Measurements from ENCODE around the gene NAA10. TPM values are rescaled to one million over a fixed set of nuclear protein-coding genes. Genes with fewer than 3 reads are reported as not detected.

The NAA10 gene
- total and polyA plus RNA-seq, 4 experiments from 2014 or later: 57.6 to 96.3 (median 91.9) TPM

DNA sequence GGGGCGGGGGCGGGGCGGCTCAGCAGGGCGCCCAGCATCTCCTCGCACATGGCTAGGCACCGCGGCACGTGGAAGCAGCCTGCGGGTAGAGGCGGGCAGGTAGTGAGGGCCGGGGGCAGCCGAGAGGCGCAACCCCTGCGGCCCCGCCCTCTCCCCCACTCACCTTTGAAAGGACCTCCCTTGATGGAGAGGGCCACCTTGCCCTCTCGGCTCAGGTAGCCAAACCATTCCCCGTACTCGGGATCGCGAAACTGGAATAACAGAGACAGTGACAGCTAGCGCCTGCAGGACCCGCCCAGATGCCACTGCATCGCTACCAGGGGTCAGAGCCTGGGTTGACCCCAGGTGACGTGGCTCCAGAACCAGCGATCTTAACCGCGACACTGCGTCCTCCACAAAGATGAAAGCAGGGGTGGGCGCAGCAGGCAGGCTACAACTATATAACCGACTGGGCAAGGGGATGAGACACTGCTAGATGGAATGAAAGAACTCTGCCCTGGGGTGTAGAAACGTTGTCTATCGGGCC, 552 bp upstream of the NAA10 start:
- Mint-ChIP-seq H3K4me1 (peaks cover 8 to 31% (median 22%) of the 10 kb centered on the region in 4 donors), H3K36me3 (peaks cover 5 to 10% of the 10 kb centered on the region in 2 donors), H3K27ac (peak overlapping the region in 6 of 7 donors; percentile 57 to 77 (median 72)), H3K9me3 (peaks cover 0 to 3% (median 0%) of the 10 kb centered on the region in 8 donors), H3K4me3 (peak overlapping the region; percentile 69 to 80 (median 76)), H3K27me3 (no peaks in the 10 kb centered on the region)
- Histone ChIP-seq H3K36me3 (ENCODE audit: insufficient read depth, low read length) (peaks cover 4% of the 10 kb centered on the region), H3K4me1 (ENCODE audit: insufficient read depth, low read length) (peaks cover 5% of the 10 kb centered on the region), H3K27me3 (ENCODE audit: insufficient read depth, low read length) (no peaks in the 10 kb centered on the region), H3K27ac (ENCODE audit: low read depth, low read length) (no peak overlapping the region), H3K9me3 (ENCODE audit: control insufficient read depth in 1 of 2, low read length in 2 of 2) (no peaks in the 10 kb centered on the region), H3K4me3 (ENCODE audit: low read length in 2 of 2) (peak overlapping the region in 1 of 2 donors; percentile 28)
- intact Hi-C loops (cut with micrococcal nuclease): no loop called here
- ChIA-PET CTCF (ENCODE audit: partially characterized antibody) (interaction anchor here (2.1 to 14.9 kb wide), 3 partner anchors 8 to 11 kb away, joined by 5 to 290 read pairs (median 34); partner anchors contain the start of gene RENBP), POLR2A (ENCODE audit: partially characterized antibody) (interaction anchor here (0.9 to 21.2 kb wide), 4 partner anchors 8 to 195 kb away, joined by 3 to 447 read pairs (median 228); partner anchors contain the start of genes ARHGAP4, NAA10 and RENBP)
- no peak for DNase-seq

DNA sequence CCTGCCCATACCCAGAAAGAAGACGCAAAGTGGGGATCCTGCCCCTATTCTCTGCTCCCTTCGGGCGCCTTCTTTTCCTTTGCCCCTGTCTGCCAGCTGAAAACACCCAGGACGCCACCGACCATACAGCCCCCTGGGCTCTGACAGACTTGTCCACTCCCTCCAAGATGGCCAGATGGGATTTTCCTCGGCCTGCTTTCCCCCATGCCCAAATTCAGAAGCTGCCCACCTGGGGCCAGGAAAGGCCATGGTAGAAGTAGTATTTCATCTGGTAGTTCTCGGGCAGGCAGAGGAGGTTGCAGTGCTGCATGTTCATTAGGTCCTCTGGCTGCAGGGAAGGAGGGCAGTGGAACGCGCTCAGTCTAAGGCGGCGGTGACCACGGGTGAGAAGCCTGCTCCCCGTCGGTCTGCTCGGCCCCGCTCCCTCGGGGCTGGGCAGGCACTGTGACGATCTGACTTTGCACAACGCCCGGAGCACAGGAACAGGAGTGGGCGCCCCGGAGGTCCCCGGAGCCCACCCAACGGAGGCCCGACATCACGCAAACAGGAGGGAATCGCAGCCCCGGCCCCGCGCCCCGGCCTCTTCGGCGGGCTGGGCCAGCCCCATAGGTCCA, 582 bp downstream of the NAA10 start:
- intact Hi-C loops (cut with micrococcal nuclease): loop anchor here (1.0 kb wide), 1 partner anchor 9 kb away; no protein-coding TSS in a partner anchor

GRCh38 chrX:153933748-153934147, 1.1 kb downstream of the NAA10 start:
- Histone ChIP-seq H3K27ac (ENCODE audit: low read depth, low read length) (peak overlapping the region; percentile 51), H3K9me3 (ENCODE audit: control insufficient read depth in 1 of 2, low read length in 2 of 2) (no peaks in the 10 kb centered on the region), H3K4me3 (ENCODE audit: low read length in 2 of 2) (peak overlapping the region; percentile 17 to 38), H3K4me1 (ENCODE audit: insufficient read depth, low read length) (peaks cover 15% of the 10 kb centered on the region), H3K36me3 (ENCODE audit: insufficient read depth, low read length) (peaks cover 4% of the 10 kb centered on the region), H3K27me3 (ENCODE audit: insufficient read depth, low read length) (no peaks in the 10 kb centered on the region)
- ChIA-PET POLR2A (ENCODE audit: partially characterized antibody) (interaction anchor here (0.6 to 21.2 kb wide), 7 partner anchors 7 to 465 kb away, joined by 3 to 447 read pairs (median 9); partner anchors contain the start of genes ARHGAP4, HCFC1, IRAK1 and NAA10), CTCF (ENCODE audit: partially characterized antibody) (interaction anchor here (5.1 to 14.9 kb wide), 2 partner anchors 10 to 13 kb away, joined by 34 to 290 read pairs; partner anchors contain the start of gene RENBP)
- H3K27ac Mint-ChIP-seq: peak overlapping the region; percentile 72 to 90 (median 81)
- intact Hi-C loops (cut with micrococcal nuclease): loop anchor here (1.0 kb wide), 1 partner anchor 8 kb away; no protein-coding TSS in a partner anchor
- H3K4me1 Mint-ChIP-seq: peaks cover 10 to 38% (median 28%) of the 10 kb centered on the region in 4 donors
- DNase-seq: no peak
- H3K36me3 Mint-ChIP-seq: peaks cover 5 to 13% of the 10 kb centered on the region in 2 donors
- peaks cover 0 to 3% (median 0%) of the 10 kb centered on the region in 8 donors for H3K9me3 Mint-ChIP-seq
- peak overlapping the region; percentile 84 to 91 (median 90) for H3K4me3 Mint-ChIP-seq
- no peaks in the 10 kb centered on the region for H3K27me3 Mint-ChIP-seq

More for the DNA sequence above, 582 bp downstream of the NAA10 start:
- peaks cover 8 to 33% (median 25%) of the 10 kb centered on the region in 4 donors for H3K4me1 Mint-ChIP-seq
- Histone ChIP-seq H3K9me3 (ENCODE audit: control insufficient read depth in 1 of 2, low read length in 2 of 2) (no peaks in the 10 kb centered on the region), H3K27me3 (ENCODE audit: insufficient read depth, low read length) (no peaks in the 10 kb centered on the region), H3K4me3 (ENCODE audit: low read length in 2 of 2) (peak overlapping the region; percentile 17 to 38), H3K36me3 (ENCODE audit: insufficient read depth, low read length) (peaks cover 4% of the 10 kb centered on the region), H3K4me1 (ENCODE audit: insufficient read depth, low read length) (peaks cover 10% of the 10 kb centered on the region), H3K27ac (ENCODE audit: low read depth, low read length) (peak overlapping the region; percentile 51)
- ChIA-PET CTCF (ENCODE audit: partially characterized antibody) (interaction anchor here (5.1 to 14.9 kb wide), 2 partner anchors 10 to 12 kb away, joined by 34 to 290 read pairs; partner anchors contain the start of gene RENBP), POLR2A (ENCODE audit: partially characterized antibody) (interaction anchor here (0.6 to 21.2 kb wide), 7 partner anchors 7 to 464 kb away, joined by 3 to 447 read pairs (median 9); partner anchors contain the start of genes ARHGAP4, HCFC1, IRAK1 and NAA10)
- peak overlapping the region; percentile 72 to 90 (median 81) for H3K27ac Mint-ChIP-seq
- no peaks in the 10 kb centered on the region for H3K27me3 Mint-ChIP-seq
- peak overlapping the region; percentile 84 to 91 (median 90) for H3K4me3 Mint-ChIP-seq
- DNase-seq: no peak
- peaks cover 0 to 3% (median 0%) of the 10 kb centered on the region in 8 donors for H3K9me3 Mint-ChIP-seq
- H3K36me3 Mint-ChIP-seq: peaks cover 5 to 10% of the 10 kb centered on the region in 2 donors

DNA sequence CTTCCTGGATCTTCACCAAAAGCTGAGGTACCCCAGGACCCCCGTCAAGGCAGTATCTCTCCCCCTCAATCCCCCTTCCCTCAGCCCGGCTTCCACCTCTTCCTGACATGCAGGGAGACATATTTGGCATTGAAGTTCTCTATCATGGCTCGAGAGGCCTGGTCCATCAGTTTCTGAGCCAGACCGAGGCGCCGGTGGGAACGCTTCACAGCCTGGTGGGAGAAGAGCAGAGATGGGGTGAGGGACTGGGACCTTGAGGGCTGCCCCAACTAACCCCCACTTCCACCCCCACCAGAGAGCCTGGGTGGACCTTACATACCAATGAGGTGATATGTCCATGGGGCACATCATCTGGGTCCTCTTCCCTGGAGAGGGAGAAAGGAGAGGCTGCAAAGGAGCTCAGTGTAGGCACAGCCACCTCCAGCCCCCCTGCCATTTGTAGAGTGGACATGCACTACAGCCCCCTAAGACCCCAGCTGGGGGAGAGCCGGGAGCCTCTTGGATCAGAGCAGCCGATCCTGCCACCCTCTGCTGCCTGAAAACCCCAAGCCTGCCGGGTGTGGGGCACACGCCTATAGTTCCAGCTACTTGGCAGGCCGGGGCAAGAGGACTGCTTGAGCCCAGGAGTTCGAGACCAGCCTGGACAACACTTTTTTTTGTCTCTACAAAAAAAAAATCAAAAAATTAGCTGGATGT, 2.5 kb downstream of the NAA10 start:
- peaks cover 4% of the 10 kb centered on the region for H3K36me3 ChIP-seq (ENCODE audit: insufficient read depth, low read length)
- H3K4me3 ChIP-seq (ENCODE audit: low read length in 2 of 2): no peak overlapping the region
- CTCF ChIA-PET (ENCODE audit: partially characterized antibody): interaction anchor here (5.1 to 14.9 kb wide), 2 partner anchors 8 to 14 kb away, joined by 34 to 290 read pairs; partner anchors contain the start of gene RENBP
- Mint-ChIP-seq H3K9me3 (peaks cover 0 to 3% (median 0%) of the 10 kb centered on the region in 8 donors), H3K36me3 (peaks cover 5 to 16% of the 10 kb centered on the region in 2 donors), H3K4me3 (no peak overlapping the region), H3K27me3 (no peaks in the 10 kb centered on the region), H3K27ac (peak overlapping the region in 2 of 7 donors; percentile 57 to 75), H3K4me1 (peaks cover 9 to 48% (median 35%) of the 10 kb centered on the region in 4 donors)
- H3K27ac ChIP-seq (ENCODE audit: low read depth, low read length): no peak overlapping the region
- POLR2A ChIA-PET (ENCODE audit: partially characterized antibody): interaction anchor here (0.8 to 20.6 kb wide), 3 partner anchors 11 to 36 kb away, joined by 3 to 447 read pairs (median 3); partner anchors contain the start of genes NAA10 and RENBP
- DNase-seq: no peak
- intact Hi-C loops (cut with micrococcal nuclease): no loop called here
- H3K27me3 ChIP-seq (ENCODE audit: insufficient read depth, low read length): no peaks in the 10 kb centered on the region
- peaks cover 15% of the 10 kb centered on the region for H3K4me1 ChIP-seq (ENCODE audit: insufficient read depth, low read length)
- no peaks in the 10 kb centered on the region for H3K9me3 ChIP-seq (ENCODE audit: control insufficient read depth in 1 of 2, low read length in 2 of 2)

- POLR2A ChIA-PET (ENCODE audit: partially characterized antibody): interaction anchor here (0.9 to 20.6 kb wide), 2 partner anchors 12 to 26 kb away, joined by 3 to 447 read pairs; partner anchors contain the start of genes NAA10 and RENBP
- Histone ChIP-seq H3K4me3 (ENCODE audit: low read length in 2 of 2) (no peak overlapping the region), H3K27ac (ENCODE audit: low read depth, low read length) (no peak overlapping the region), H3K27me3 (ENCODE audit: insufficient read depth, low read length) (no peaks in the 10 kb centered on the region), H3K9me3 (ENCODE audit: control insufficient read depth in 1 of 2, low read length in 2 of 2) (no peaks in the 10 kb centered on the region), H3K36me3 (ENCODE audit: insufficient read depth, low read length) (peaks cover 4% of the 10 kb centered on the region), H3K4me1 (ENCODE audit: insufficient read depth, low read length) (peaks cover 15% of the 10 kb centered on the region)
- peaks cover 9 to 54% (median 40%) of the 10 kb centered on the region in 4 donors for H3K4me1 Mint-ChIP-seq
- no peak for DNase-seq
- H3K27me3 Mint-ChIP-seq: no peaks in the 10 kb centered on the region
- peaks cover 5 to 20% of the 10 kb centered on the region in 2 donors for H3K36me3 Mint-ChIP-seq
- H3K27ac Mint-ChIP-seq: peak overlapping the region in 6 of 7 donors; percentile 31 to 89 (median 54)
- peak overlapping the region in 1 of 8 donors; percentile 39 for H3K4me3 Mint-ChIP-seq
- intact Hi-C loops (cut with micrococcal nuclease): no loop called here
- CTCF ChIA-PET (ENCODE audit: partially characterized antibody): interaction anchor here (5.1 to 14.9 kb wide), 2 partner anchors 8 to 15 kb away, joined by 34 to 290 read pairs; partner anchors contain the start of gene RENBP
- peaks cover 0 to 3% (median 0%) of the 10 kb centered on the region in 8 donors for H3K9me3 Mint-ChIP-seq
These were observed 3.1 kb downstream of the NAA10 start for GRCh38 chrX:153931748-153932147.

DNA sequence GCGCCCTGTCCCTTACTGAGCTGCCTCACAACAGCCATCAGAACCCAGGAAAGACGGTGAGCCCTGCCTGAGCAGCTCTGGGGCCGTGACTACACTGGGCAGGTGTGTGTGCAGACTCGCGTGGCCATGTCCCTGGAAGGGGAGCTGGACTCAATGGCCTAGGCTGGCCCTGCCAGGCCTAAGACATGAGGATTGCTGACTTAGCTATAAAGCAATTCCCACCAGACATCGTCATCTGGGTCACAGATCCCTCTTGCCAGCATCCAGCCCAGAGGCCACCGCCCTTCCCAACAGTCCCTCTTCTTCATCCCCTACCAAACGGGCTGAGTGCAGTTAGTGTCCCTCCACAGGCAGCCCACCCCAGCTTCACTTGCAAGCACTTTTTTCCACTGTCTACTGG, 3.7 kb downstream of the NAA10 start:
- CTCF ChIA-PET (ENCODE audit: partially characterized antibody): interaction anchor here (14.9 kb wide), 1 partner anchor 15 kb away, joined by 290 read pairs; the partner anchor contains the start of gene RENBP
- Mint-ChIP-seq H3K4me1 (peaks cover 7 to 53% (median 40%) of the 10 kb centered on the region in 4 donors), H3K36me3 (peaks cover 5 to 21% of the 10 kb centered on the region in 2 donors), H3K9me3 (no peaks in the 10 kb centered on the region), H3K27me3 (no peaks in the 10 kb centered on the region), H3K4me3 (peak overlapping the region in 1 of 8 donors; percentile 39), H3K27ac (peak overlapping the region in 6 of 7 donors; percentile 42 to 81 (median 58))
- Histone ChIP-seq H3K4me1 (ENCODE audit: insufficient read depth, low read length) (peaks cover 15% of the 10 kb centered on the region), H3K36me3 (ENCODE audit: insufficient read depth, low read length) (peaks cover 4% of the 10 kb centered on the region), H3K27me3 (ENCODE audit: insufficient read depth, low read length) (no peaks in the 10 kb centered on the region), H3K9me3 (ENCODE audit: control insufficient read depth in 1 of 2, low read length in 2 of 2) (no peaks in the 10 kb centered on the region), H3K4me3 (ENCODE audit: low read length in 2 of 2) (no peak overlapping the region), H3K27ac (ENCODE audit: low read depth, low read length) (no peak overlapping the region)
- DNase-seq: no peak
- POLR2A ChIA-PET (ENCODE audit: partially characterized antibody): interaction anchor here (20.6 kb wide), 1 partner anchor 12 kb away, joined by 447 read pairs; the partner anchor contains the start of genes NAA10 and RENBP
- intact Hi-C loops (cut with micrococcal nuclease): no loop called here

All from CD4-positive, alpha-beta memory T cell (primary cell).